ENCODE results near the gene DNAJC7.

Gene DNAJC7

DNA sequence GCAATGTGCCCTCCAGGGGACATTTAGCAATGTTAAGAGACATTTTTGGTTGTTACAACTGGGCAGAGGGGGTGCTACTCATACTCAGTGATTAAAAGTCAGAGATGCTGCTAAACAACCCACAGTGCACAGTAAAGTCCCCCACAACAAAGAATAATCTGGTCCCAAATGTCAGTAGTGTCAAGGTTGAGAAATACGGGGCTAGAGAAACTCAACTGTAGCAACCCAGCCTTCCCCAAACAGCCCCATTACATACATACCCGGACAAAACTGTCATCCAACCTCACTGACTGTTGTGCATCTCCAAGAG lies 20.4 kb downstream of the DNAJC7 start:
- no peak for TF ChIP-seq TCF12 (IDR thresholded peaks at IDR 0.05; ENCODE audit: low read depth)
- no peak for TF ChIP-seq EP300 (IDR thresholded peaks at IDR 0.05; ENCODE audit: borderline replicate concordance)
- TF ChIP-seq CREB1 (IDR thresholded peaks at IDR 0.05; ENCODE audit: low read depth), result no peak
- TF ChIP-seq MAX (IDR thresholded peaks at IDR 0.05), result no peak
- TF ChIP-seq TEAD4 (IDR thresholded peaks at IDR 0.05), result no peak
- no peak for TF ChIP-seq FOXM1 (IDR thresholded peaks at IDR 0.05; ENCODE audit: borderline replicate concordance, low read depth)
- TF ChIP-seq, protein P1, sequence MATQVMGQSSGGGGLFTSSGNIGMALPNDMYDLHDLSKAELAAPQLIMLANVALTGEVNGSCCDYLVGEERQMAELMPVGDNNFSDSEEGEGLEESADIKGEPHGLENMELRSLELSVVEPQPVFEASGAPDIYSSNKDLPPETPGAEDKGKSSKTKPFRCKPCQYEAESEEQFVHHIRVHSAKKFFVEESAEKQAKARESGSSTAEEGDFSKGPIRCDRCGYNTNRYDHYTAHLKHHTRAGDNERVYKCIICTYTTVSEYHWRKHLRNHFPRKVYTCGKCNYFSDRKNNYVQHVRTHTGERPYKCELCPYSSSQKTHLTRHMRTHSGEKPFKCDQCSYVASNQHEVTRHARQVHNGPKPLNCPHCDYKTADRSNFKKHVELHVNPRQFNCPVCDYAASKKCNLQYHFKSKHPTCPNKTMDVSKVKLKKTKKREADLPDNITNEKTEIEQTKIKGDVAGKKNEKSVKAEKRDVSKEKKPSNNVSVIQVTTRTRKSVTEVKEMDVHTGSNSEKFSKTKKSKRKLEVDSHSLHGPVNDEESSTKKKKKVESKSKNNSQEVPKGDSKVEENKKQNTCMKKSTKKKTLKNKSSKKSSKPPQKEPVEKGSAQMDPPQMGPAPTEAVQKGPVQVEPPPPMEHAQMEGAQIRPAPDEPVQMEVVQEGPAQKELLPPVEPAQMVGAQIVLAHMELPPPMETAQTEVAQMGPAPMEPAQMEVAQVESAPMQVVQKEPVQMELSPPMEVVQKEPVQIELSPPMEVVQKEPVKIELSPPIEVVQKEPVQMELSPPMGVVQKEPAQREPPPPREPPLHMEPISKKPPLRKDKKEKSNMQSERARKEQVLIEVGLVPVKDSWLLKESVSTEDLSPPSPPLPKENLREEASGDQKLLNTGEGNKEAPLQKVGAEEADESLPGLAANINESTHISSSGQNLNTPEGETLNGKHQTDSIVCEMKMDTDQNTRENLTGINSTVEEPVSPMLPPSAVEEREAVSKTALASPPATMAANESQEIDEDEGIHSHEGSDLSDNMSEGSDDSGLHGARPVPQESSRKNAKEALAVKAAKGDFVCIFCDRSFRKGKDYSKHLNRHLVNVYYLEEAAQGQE (IDR thresholded peaks at IDR 0.05; ENCODE audit: low read depth), result no peak
- no peak for TF ChIP-seq YY1 (IDR thresholded peaks at IDR 0.05; ENCODE audit: low read depth)
- no peak for TF ChIP-seq ZBTB7A (IDR thresholded peaks at IDR 0.05; ENCODE audit: low read depth)
- TF ChIP-seq TAF1 (IDR thresholded peaks at IDR 0.05; ENCODE audit: low read depth), result no peak
- no peak for TF ChIP-seq NFIC (IDR thresholded peaks at IDR 0.05)
- TF ChIP-seq EGR1 (IDR thresholded peaks at IDR 0.05), result no peak
- TF ChIP-seq CEBPB (IDR thresholded peaks at IDR 0.05), result no peak
- TF ChIP-seq RAD21 (IDR thresholded peaks at IDR 0.05; ENCODE audit: low read depth), result no peak
- TF ChIP-seq, protein P2, sequence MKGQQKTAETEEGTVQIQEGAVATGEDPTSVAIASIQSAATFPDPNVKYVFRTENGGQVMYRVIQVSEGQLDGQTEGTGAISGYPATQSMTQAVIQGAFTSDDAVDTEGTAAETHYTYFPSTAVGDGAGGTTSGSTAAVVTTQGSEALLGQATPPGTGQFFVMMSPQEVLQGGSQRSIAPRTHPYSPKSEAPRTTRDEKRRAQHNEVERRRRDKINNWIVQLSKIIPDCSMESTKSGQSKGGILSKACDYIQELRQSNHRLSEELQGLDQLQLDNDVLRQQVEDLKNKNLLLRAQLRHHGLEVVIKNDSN (IDR thresholded peaks at IDR 0.05), result no peak

DNA sequence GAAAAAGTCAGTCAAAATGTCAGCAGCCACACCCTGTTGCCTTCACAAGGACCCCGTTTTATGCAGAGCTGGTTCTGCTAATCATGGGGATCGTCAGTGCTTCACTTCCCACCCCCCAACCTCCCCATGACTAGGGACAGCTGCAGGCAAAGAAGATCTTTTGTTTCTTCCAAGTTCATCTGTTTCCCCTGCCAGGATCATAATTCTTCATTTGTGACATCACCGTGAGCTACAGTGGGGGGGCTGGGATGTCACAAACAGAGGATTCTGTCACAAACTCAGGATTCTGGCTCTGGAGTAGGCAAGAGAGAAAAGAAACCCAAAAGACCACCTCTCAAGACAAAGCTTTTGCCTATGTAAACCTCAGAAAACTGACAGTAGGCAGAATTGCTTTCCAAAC lies 24.7 kb downstream of the DNAJC7 start:
- TF ChIP-seq, protein P2 (IDR thresholded peaks at IDR 0.05), result no peak
- TF ChIP-seq EP300 (IDR thresholded peaks at IDR 0.05; ENCODE audit: borderline replicate concordance) (no peak), NFIC (IDR thresholded peaks at IDR 0.05) (no peak), TCF12 (IDR thresholded peaks at IDR 0.05; ENCODE audit: low read depth) (no peak), CREB1 (IDR thresholded peaks at IDR 0.05; ENCODE audit: low read depth) (no peak), TAF1 (IDR thresholded peaks at IDR 0.05; ENCODE audit: low read depth) (no peak), RAD21 (IDR thresholded peaks at IDR 0.05; ENCODE audit: low read depth) (no peak), ZBTB7A (IDR thresholded peaks at IDR 0.05; ENCODE audit: low read depth) (no peak), FOXM1 (IDR thresholded peaks at IDR 0.05; ENCODE audit: borderline replicate concordance, low read depth) (no peak), EGR1 (IDR thresholded peaks at IDR 0.05) (no peak), MAX (IDR thresholded peaks at IDR 0.05) (no peak), CEBPB (IDR thresholded peaks at IDR 0.05) (no peak), TEAD4 (IDR thresholded peaks at IDR 0.05) (no peak), YY1 (IDR thresholded peaks at IDR 0.05; ENCODE audit: low read depth) (no peak)
- TF ChIP-seq, protein P1 (IDR thresholded peaks at IDR 0.05; ENCODE audit: low read depth), result no peak

DNA sequence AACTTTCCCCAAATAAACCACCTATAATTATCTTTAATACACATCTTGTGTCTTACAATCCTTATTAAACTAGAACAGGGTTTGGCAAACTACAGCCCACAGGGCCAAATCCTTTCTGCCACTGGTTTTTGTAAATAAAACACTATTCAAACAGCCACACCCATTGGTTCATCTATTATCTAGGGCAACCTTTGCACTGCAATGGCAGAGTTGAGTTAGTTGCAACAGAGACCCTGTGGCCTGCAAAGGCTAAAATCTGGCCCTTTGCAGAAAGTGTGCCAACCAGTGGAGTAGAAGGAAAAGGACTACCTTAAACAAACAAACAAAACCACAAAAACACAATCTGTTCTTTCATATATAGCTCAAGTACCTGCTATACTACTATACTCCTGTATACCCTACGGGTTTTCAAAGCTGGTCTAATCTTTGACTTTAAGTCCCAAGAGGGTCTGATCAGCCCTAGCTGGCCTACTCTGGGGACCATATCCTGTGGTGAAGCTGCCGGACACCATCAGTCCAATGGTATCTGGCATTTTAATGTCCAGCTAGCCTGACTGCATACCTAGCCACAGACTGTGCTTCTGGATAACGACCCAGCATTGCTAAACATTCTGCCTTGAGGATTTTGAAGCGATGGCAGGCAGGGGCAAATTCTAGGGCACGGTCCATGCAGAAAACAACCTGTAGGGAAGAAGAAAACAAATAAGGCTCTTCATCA lies 27.4 kb downstream of the DNAJC7 start:
- TF ChIP-seq ZBTB7A (IDR thresholded peaks at IDR 0.05; ENCODE audit: low read depth) (no peak), TAF1 (IDR thresholded peaks at IDR 0.05; ENCODE audit: low read depth) (no peak), NFIC (IDR thresholded peaks at IDR 0.05) (no peak), CREB1 (IDR thresholded peaks at IDR 0.05; ENCODE audit: low read depth) (no peak), RAD21 (IDR thresholded peaks at IDR 0.05; ENCODE audit: low read depth) (no peak)

- TF ChIP-seq MAX (IDR thresholded peaks at IDR 0.05) (no peak), EGR1 (IDR thresholded peaks at IDR 0.05) (no peak), ZBTB7A (IDR thresholded peaks at IDR 0.05; ENCODE audit: low read depth) (no peak), RAD21 (IDR thresholded peaks at IDR 0.05; ENCODE audit: low read depth) (no peak), EP300 (IDR thresholded peaks at IDR 0.05; ENCODE audit: borderline replicate concordance) (no peak), CREB1 (IDR thresholded peaks at IDR 0.05; ENCODE audit: low read depth) (no peak), CEBPB (IDR thresholded peaks at IDR 0.05) (no peak), FOXM1 (IDR thresholded peaks at IDR 0.05; ENCODE audit: borderline replicate concordance, low read depth) (no peak), NFIC (IDR thresholded peaks at IDR 0.05) (no peak), TCF12 (IDR thresholded peaks at IDR 0.05; ENCODE audit: low read depth) (no peak), YY1 (IDR thresholded peaks at IDR 0.05; ENCODE audit: low read depth) (no peak), TEAD4 (IDR thresholded peaks at IDR 0.05) (no peak), TAF1 (IDR thresholded peaks at IDR 0.05; ENCODE audit: low read depth) (no peak)
- TF ChIP-seq, protein P1 (IDR thresholded peaks at IDR 0.05; ENCODE audit: low read depth), result no peak
- TF ChIP-seq, protein P2 (IDR thresholded peaks at IDR 0.05), result no peak
Measured at GRCh38 chr17:41988418-41988817, 28.8 kb downstream of the DNAJC7 start.

Data from Ishikawa (cell line).